Measurements from ENCODE around the gene EPAS1. TPM values are rescaled to one million over a fixed set of nuclear protein-coding genes. Genes with fewer than 3 reads are reported as not detected.

EPAS1 gene
- total and polyA plus RNA-seq, 9 of the 15 experiments (the other 6 are each of a cell fraction or from before 2014, with no cell fraction given): 0.25 to 11.2 (median 4.1) TPM

- no peak for TF ChIP-seq ESRRB (CRISPR knock-in tag; IDR thresholded peaks at IDR 0.05; ENCODE audit: borderline replicate concordance)
- no peak for TF ChIP-seq POLR3G (IDR thresholded peaks at IDR 0.05; ENCODE audit: extremely low read depth, insufficient read length, insufficient replicate concordance)
- TF ChIP-seq KDM4B (IDR thresholded peaks at IDR 0.05; ENCODE audit: borderline replicate concordance in 2 of 2, low read depth in 1 of 2): no peak
- no peak for TF ChIP-seq NEUROD1 (IDR thresholded peaks at IDR 0.05; ENCODE audit: borderline replicate concordance, low read depth, low read length, partially characterized antibody)
- TF ChIP-seq FOXK2 (conservative IDR thresholded peaks at IDR 0.05 in 1 of 2, IDR thresholded peaks at IDR 0.05 in 1 of 2; ENCODE audit: low read depth in 2 of 2): no peak
- TF ChIP-seq FOXJ2 (tag; IDR thresholded peaks at IDR 0.05): no peak
- no peak for TF ChIP-seq PHF21A (IDR thresholded peaks at IDR 0.05; ENCODE audit: borderline replicate concordance, low read depth)
- TF ChIP-seq ZNF133 (CRISPR knock-in tag; IDR thresholded peaks at IDR 0.05): no peak
- TF ChIP-seq PATZ1 (CRISPR knock-in tag; IDR thresholded peaks at IDR 0.05; ENCODE audit: borderline replicate concordance): no peak
- no peak for TF ChIP-seq EP300 (IDR thresholded peaks at IDR 0.05; ENCODE audit: low read length)
- no peak for TF ChIP-seq FOXJ3 (CRISPR knock-in tag; IDR thresholded peaks at IDR 0.05)
- no peak for TF ChIP-seq ZNF592 (IDR thresholded peaks at IDR 0.05)
- TF ChIP-seq ARID1B (IDR thresholded peaks at IDR 0.05): no peak
- no peak for TF ChIP-seq NFATC3 (IDR thresholded peaks at IDR 0.05)
- TF ChIP-seq ZNF280B (CRISPR knock-in tag; IDR thresholded peaks at IDR 0.05): no peak
- TF ChIP-seq SNIP1 (IDR thresholded peaks at IDR 0.05; ENCODE audit: low read depth): no peak
- TF ChIP-seq OTX1 (CRISPR knock-in tag; IDR thresholded peaks at IDR 0.05): no peak
- no peak for TF ChIP-seq ZNF696 (CRISPR knock-in tag; conservative IDR thresholded peaks at IDR 0.05)
- no peak for TF ChIP-seq ZFP91 (CRISPR knock-in tag; IDR thresholded peaks at IDR 0.05)
Measured at GRCh38 chr2:46364797-46365457, 67.7 kb downstream of the EPAS1 start (continued).
